Stomach (tissue), 9 donors: ENCODE results near the gene CECR2. TPM values are rescaled to one million over a fixed set of nuclear protein-coding genes. Genes with fewer than 3 reads are reported as not detected.

ENCODE experiments used
- DNase-seq, 2 donors: peaks; one replicate each; pipeline versions ENCODE4 v3.0.0 to v3.0.0-alpha.2; 2013 to 2019
- H3K27ac ChIP-seq, 5 donors: fragments of 200-600 bp in 4 of 5; sonication (generic) in 4 of 5; one replicate each; pipeline ENCODE4 v1.5.1; 2013 to 2019; ENCODE audit warnings: mild to moderate bottlenecking in 1 of 5, moderate library complexity in 1 of 5
- H3K27me3 ChIP-seq, 3 donors: fragments of 200-600 bp; sonication (generic); one replicate each; pipeline ENCODE4 v1.5.1; 2017 to 2019; ENCODE audit warnings: mixed run types in 1 of 3
- H3K36me3 ChIP-seq, 4 donors: fragments of 200-600 bp; sonication (generic); 1 replicate in 3 of 4; 2 replicates in 1 of 4; pipeline ENCODE4 v1.5.1; 2016 to 2019
- H3K4me1 ChIP-seq, 4 donors: fragments of 200-600 bp; sonication (generic); one replicate each; pipeline ENCODE4 v1.5.1; 2016 to 2019
- H3K4me3 ChIP-seq, 4 donors: fragments of 200-600 bp; sonication (generic) in 3 of 4; one replicate each; pipeline ENCODE4 v1.5.1; 2016 to 2019; ENCODE audit warnings: mild to moderate bottlenecking in 1 of 4
- H3K9me3 ChIP-seq, 4 donors: fragments of 200-600 bp; sonication (generic); one replicate each; pipeline ENCODE4 v1.5.1; 2016 to 2019
- EP300 ChIP-seq: sonication (generic); formaldehyde crosslinking; IDR thresholded peaks from one replicate; pipeline ENCODE4 v1.6.1; 2017; ENCODE audit warnings: antibody characterized with exemption
- POLR2A ChIP-seq, 4 donors: fragments of 450-650 bp; IDR thresholded peaks; one replicate each; pipeline ENCODE4 v1.6.1; 2016; ENCODE audit warnings: antibody characterized with exemption in 4 of 4, control low read depth in 2 of 4, mild to moderate bottlenecking in 1 of 4, moderate library complexity in 1 of 4
- POLR2AphosphoS5 ChIP-seq, 3 donors: sonication (generic); formaldehyde crosslinking; IDR thresholded peaks; one replicate each; pipeline ENCODE4 v1.6.1; 2016; ENCODE audit warnings: antibody characterized with exemption in 3 of 3
- WGBS, 5 donors: extraction: QIAGEN DNeasy Blood & Tissue Kit in 3 of 5; methylation state at CpG; one replicate each; pipeline versions ENCODE4 v1.1.5 to v1.1.7; 2013 to 2018; 5-methylcytosine and 5-hydroxymethylcytosine counted together
- intact Hi-C: fragments of 100-400 bp; cut with DNase I; formaldehyde crosslinking; loops from one replicate; pipeline ENCODE4 v1.15.1; 2023; ENCODE audit warnings: low total_unique reads
- polyA plus RNA-seq, 3 donors: library from polyadenylated mRNA; stranded (reverse); fragments of 200-250 nt; gene quantifications; one replicate each; pipeline ENCODE4 v1.2.3, GENCODE V29; 2013
- total RNA-seq, 5 donors: library from RNA; depleted of rRNA; stranded (reverse); fragments of >200 nt; gene quantifications; one replicate each; pipeline versions ENCODE4 v1.1.0 to v1.2.3, GENCODE V29; 2014 to 2016
- TF ChIP-seq, protein P1 (sequence below), 7 experiments: fragments of 450-650 bp in 4 of 7; fragments of 200-600 bp in 3 of 7; sonication (generic) in 3 of 7; IDR thresholded peaks; one replicate each; pipeline ENCODE4 v1.5.1; 2016 to 2019; ENCODE audit warnings: antibody characterized with exemption in 7 of 7, control low read depth in 2 of 7, mild to moderate bottlenecking in 1 of 7
- donor health status: healthy with polysubstance abuse.
- donor health status: Bipolar disorder and iron deficiency.
- donor health status: healthy.

Gene CECR2
- total and polyA plus RNA-seq, 8 donors, result 0.13 to 3.1 (median 0.44) TPM; not detected in 1

DNA sequence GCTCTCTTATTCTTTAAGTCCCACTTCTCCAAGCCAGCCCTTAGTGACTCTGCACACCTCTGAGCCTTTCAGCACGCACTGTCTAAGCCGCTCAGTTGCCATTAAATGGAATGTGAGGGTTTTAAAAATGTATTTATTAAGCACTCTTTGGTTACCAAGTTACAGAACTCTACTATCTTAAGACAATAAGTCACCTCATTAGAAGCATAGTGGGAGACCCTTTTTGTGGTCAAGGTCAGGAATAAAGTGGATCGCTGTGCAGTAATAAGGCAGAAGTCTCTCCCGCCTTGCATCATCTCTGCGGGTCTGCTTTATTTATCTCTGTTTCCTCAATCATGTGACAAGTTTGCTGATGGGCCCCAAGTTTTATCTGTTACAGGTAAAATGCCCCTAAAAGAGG is 205.9 kb downstream of the CECR2 start:
- H3K27me3 ChIP-seq, result peaks cover 0 to 10% (median 0%) of the 10 kb centered on the region in 3 donors
- intact Hi-C loops, result no loop called here
- 80 to 97% (median 89%) methylated on average over 5 of the region's 5 CpGs for WGBS, 5 donors
- no peaks in the 10 kb centered on the region for H3K9me3 ChIP-seq
- H3K27ac ChIP-seq, result no peak overlapping the region
- TF ChIP-seq POLR2A (IDR thresholded peaks at IDR 0.05) (no peak), POLR2AphosphoS5 (IDR thresholded peaks at IDR 0.05) (no peak)
- TF ChIP-seq, protein P1, sequence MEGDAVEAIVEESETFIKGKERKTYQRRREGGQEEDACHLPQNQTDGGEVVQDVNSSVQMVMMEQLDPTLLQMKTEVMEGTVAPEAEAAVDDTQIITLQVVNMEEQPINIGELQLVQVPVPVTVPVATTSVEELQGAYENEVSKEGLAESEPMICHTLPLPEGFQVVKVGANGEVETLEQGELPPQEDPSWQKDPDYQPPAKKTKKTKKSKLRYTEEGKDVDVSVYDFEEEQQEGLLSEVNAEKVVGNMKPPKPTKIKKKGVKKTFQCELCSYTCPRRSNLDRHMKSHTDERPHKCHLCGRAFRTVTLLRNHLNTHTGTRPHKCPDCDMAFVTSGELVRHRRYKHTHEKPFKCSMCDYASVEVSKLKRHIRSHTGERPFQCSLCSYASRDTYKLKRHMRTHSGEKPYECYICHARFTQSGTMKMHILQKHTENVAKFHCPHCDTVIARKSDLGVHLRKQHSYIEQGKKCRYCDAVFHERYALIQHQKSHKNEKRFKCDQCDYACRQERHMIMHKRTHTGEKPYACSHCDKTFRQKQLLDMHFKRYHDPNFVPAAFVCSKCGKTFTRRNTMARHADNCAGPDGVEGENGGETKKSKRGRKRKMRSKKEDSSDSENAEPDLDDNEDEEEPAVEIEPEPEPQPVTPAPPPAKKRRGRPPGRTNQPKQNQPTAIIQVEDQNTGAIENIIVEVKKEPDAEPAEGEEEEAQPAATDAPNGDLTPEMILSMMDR (IDR thresholded peaks at IDR 0.05), result no peak
- H3K4me3 ChIP-seq, result no peak overlapping the region
- DNase-seq, result no peak
- H3K36me3 ChIP-seq, result no peaks in the 10 kb centered on the region
- H3K4me1 ChIP-seq, result peaks cover 11 to 33% (median 27%) of the 10 kb centered on the region in 4 donors

DNA sequence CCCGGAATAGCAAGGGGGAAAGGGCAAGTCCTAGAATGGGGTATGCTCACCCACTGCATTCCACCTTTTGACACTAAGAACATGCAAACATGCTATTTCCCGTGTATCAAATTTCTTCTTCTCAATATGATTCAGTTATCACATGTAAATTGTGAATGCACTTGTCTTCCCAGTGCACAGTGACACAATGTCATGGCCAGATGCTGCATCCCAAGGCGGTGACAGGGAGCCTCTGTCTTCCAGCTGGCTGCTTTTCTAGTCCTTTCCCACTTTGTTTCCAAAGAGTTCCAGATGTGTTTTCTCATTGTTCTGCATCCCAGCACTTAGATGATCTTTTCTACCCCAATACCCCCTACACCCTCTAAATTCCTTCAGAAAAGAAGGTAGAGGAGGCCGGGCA is 206.4 kb downstream of the CECR2 start:
- 82 to 95% (median 87%) methylated on average over 4 of the region's 4 CpGs for WGBS, 5 donors
- no peak overlapping the region for H3K27ac ChIP-seq

DNA sequence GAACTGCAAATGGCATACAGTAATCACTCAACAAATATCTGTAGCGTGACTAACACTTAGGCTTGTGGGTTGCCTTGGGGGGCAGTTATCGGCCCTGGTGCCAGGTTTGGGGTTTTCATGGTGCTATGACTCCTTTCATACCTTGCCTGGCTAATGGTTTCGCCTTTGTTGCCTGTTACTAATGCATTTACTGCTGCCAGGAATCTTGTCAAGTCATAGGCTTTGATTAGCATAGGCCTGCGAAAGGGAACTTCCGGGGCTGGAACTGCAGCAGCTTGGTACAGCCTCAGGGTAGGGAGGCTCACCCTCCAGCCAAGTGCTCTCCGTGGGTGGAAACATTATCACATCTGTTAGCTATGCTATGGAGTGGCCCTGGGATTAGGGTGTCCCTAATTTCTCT is 207.2 kb downstream of the CECR2 start:
- H3K36me3 ChIP-seq, result no peaks in the 10 kb centered on the region
- intact Hi-C loops, result no loop called here
- TF ChIP-seq POLR2AphosphoS5 (IDR thresholded peaks at IDR 0.05), result no peak
- TF ChIP-seq, protein P1 (IDR thresholded peaks at IDR 0.05), result no peak
- TF ChIP-seq EP300, result no peak
- no peak for TF ChIP-seq POLR2A (IDR thresholded peaks at IDR 0.05)
- DNase-seq, result no peak
- peak overlapping the region in 1 of 5 donors; percentile 77 for H3K27ac ChIP-seq
- no peaks in the 10 kb centered on the region for H3K9me3 ChIP-seq
- peaks cover 7 to 24% (median 18%) of the 10 kb centered on the region in 4 donors for H3K4me1 ChIP-seq
- WGBS, 5 donors, result 68 to 80% (median 78%) methylated on average over 5 to 6 of the region's 6 CpGs
- no peak overlapping the region for H3K4me3 ChIP-seq
- H3K27me3 ChIP-seq, result peaks cover 0 to 9% (median 0%) of the 10 kb centered on the region in 3 donors

More for the DNA sequence above, 206.4 kb downstream of the CECR2 start:
- H3K4me1 ChIP-seq, result peaks cover 7 to 29% (median 24%) of the 10 kb centered on the region in 4 donors
- no peaks in the 10 kb centered on the region for H3K9me3 ChIP-seq
- intact Hi-C loops, result no loop called here
- peaks cover 0 to 9% (median 0%) of the 10 kb centered on the region in 3 donors for H3K27me3 ChIP-seq
- no peak for DNase-seq
- H3K4me3 ChIP-seq, result no peak overlapping the region
- TF ChIP-seq POLR2A (IDR thresholded peaks at IDR 0.05), result no peak
- H3K36me3 ChIP-seq, result no peaks in the 10 kb centered on the region

DNA sequence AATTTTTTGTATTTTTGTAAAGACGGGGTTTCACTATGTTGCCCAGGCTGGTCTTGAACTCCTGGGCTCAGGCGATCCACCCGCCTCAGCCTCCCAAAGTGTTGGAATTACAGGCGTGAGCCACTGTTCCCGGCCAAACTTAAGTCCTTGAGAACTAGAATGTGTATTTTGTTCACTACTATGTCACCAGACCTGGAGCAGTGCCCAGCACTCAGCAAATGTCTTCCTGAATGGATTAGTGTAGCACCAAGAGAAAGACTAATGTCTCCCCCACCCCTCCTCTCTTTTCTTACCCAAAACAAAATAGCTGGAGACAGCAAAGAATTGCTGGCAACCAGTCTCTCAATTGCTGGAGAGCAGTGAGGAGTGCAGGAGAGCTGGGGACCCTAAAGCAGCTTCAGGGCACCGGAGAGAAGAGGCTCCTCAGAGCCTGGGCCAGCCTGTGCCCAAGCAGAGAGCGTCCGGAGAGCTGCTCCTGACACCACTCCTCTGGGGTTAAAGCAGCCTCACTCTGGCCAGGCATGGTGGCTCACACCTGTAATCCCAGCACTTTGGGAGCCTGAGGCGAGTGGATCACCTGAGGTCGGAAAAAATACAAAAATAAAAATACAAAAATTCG is 209.0 kb downstream of the CECR2 start:
- no peaks in the 10 kb centered on the region for H3K36me3 ChIP-seq
- peak in 2 of 3 donors; percentile 27 to 51 for TF ChIP-seq POLR2AphosphoS5 (IDR thresholded peaks at IDR 0.05)
- TF ChIP-seq, protein P1 (IDR thresholded peaks at IDR 0.05), result no peak
- peaks cover 0 to 18% (median 11%) of the 10 kb centered on the region in 4 donors for H3K4me1 ChIP-seq
- WGBS, 5 donors, result 49 to 60% (median 59%) methylated on average over 11 of the region's 11 CpGs
- H3K9me3 ChIP-seq, result no peaks in the 10 kb centered on the region
- intact Hi-C loops, result no loop called here
- H3K27ac ChIP-seq, result peak overlapping the region; percentile 17 to 77 (median 51)
- H3K4me3 ChIP-seq, result no peak overlapping the region
- DNase-seq, result peak; percentile 76 to 77
- H3K27me3 ChIP-seq, result peaks cover 0 to 7% (median 0%) of the 10 kb centered on the region in 3 donors

DNA sequence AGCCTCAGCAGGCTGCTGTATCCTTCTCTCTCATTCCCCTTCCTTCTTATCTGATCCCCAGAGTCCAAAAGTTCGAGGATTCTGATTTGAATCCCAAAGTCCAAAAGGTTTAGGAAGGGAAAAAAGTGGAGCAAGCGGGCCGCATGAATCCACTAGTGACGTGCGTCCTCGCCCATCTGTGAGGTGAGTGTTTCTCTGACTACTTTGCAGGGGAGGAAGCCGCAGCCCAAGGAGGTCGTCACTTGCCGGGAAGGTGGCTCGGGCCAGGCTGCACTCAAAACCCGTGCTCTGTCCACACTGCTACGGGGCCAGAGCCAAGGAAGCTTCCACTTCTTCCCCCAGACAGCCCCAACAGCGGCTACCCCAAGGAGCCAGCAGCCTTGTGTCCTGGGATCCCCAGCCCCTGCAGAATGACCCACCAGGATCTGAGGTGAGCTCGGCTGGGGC is 210.3 kb downstream of the CECR2 start:
- 75 to 88% (median 87%) methylated on average over 9 to 14 of the region's 14 CpGs for WGBS, 5 donors
- Histone ChIP-seq H3K4me1 (peaks cover 0 to 18% (median 9%) of the 10 kb centered on the region in 4 donors), H3K4me3 (no peak overlapping the region), H3K36me3 (no peaks in the 10 kb centered on the region), H3K27ac (peak overlapping the region in 3 of 5 donors; percentile 5 to 77 (median 38)), H3K27me3 (no peaks in the 10 kb centered on the region), H3K9me3 (no peaks in the 10 kb centered on the region)
- intact Hi-C loops, result no loop called here
- DNase-seq, result no peak
- TF ChIP-seq EP300, result no peak
- TF ChIP-seq POLR2A (IDR thresholded peaks at IDR 0.05), result no peak
- TF ChIP-seq, protein P1 (IDR thresholded peaks at IDR 0.05), result no peak
- TF ChIP-seq POLR2AphosphoS5 (IDR thresholded peaks at IDR 0.05), result no peak
